ENCODE data around the gene GDF2. TPM values are rescaled to one million over a fixed set of nuclear protein-coding genes. Genes with fewer than 3 reads are reported as not detected.

GDF2 gene
- total RNA-seq, 1 donor from 2014 or later = not detected

DNA sequence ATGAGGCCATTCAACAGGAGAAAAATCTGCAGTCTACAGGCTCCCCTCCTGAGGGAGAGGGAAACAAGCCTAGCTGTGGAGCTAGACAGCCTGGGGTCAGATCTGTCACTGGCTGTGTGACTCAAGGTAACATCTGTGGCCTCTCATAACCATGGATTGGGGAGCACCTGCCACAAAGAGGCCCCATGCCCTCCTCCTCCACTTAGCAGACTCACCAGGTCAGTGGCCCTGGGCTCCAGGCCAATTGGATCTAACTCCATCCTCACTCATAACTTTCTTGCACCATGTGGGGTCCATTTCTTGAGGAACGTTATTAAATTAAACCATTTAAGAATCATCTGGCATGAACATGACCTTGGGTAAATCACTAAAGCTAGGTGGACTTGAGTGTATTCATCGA lies 20.4 kb upstream of the GDF2 start:
- Mint-ChIP-seq H3K4me1 (ENCODE audit: unreplicated experiment) (peaks cover 36% of the 10 kb centered on the region), H3K27ac (no peak overlapping the region), H3K4me3 (peak overlapping the region; percentile 91), H3K27me3 (peaks cover 79% of the 10 kb centered on the region), H3K36me3 (peaks cover 4% of the 10 kb centered on the region), H3K9me3 (no peaks in the 10 kb centered on the region)
- no peak for TF ChIP-seq CTCF (conservative IDR thresholded peaks at IDR 0.05)
- no peak for DNase-seq (ENCODE audit: extremely low spot score, unreplicated experiment)

DNA sequence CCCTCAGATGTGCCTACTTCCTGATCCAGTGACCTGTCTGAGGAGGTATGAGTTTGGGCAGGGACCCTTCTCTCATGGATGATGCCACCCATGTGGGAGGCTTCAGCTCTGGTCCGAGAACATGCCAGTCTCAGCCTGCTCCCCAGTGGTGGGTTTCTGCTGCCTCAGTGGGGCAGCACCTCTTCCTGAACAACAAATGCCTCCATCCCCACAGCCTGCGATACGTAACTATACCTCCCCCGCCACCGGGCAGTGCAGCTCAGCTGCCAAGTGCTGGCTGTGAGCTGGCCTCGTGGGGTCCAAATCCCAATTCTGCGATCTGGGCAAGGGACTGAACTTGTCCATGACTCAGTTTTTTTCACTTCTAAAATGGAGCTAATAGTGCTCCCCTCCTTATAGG lies 19.1 kb upstream of the GDF2 start:
- no peaks in the 10 kb centered on the region for H3K9me3 Mint-ChIP-seq
- DNase-seq (ENCODE audit: extremely low spot score, unreplicated experiment) = no peak
- TF ChIP-seq CTCF (conservative IDR thresholded peaks at IDR 0.05) = no peak
- H3K27me3 Mint-ChIP-seq = peaks cover 72% of the 10 kb centered on the region
- H3K4me1 Mint-ChIP-seq (ENCODE audit: unreplicated experiment) = peaks cover 30% of the 10 kb centered on the region
- no peak overlapping the region for H3K27ac Mint-ChIP-seq
- H3K36me3 Mint-ChIP-seq = peaks cover 4% of the 10 kb centered on the region
- peak overlapping the region; percentile 79 for H3K4me3 Mint-ChIP-seq

- Mint-ChIP-seq H3K27me3 (peaks cover 71% of the 10 kb centered on the region), H3K9me3 (no peaks in the 10 kb centered on the region), H3K4me1 (ENCODE audit: unreplicated experiment) (peaks cover 34% of the 10 kb centered on the region), H3K27ac (no peak overlapping the region), H3K36me3 (peaks cover 4% of the 10 kb centered on the region), H3K4me3 (peak overlapping the region; percentile 79)
- TF ChIP-seq CTCF (conservative IDR thresholded peaks at IDR 0.05) = no peak
- DNase-seq (ENCODE audit: extremely low spot score, unreplicated experiment) = no peak
Observed at GRCh38 chr10:47303866-47304265, 18.4 kb upstream of the GDF2 start.

DNA sequence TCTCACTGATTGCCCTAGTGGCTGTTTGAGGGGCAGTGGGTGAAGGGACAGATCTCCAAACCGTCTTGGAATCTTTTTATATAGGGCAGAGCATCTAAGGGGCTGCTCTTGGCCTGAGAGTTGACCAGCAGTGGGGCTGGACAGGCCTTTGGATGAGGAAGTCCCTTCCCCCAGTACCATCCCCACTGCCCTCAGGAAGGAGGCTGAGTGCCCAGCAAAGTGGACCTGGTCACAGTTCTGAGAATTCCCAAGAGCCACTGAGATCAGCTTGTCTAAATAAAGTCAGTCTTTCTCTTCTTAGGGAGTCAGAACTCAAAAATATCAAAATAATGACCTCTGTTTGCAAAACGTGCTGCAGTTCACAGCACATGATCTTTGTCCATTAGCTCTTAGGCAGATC lies 16.7 kb upstream of the GDF2 start:
- no peaks in the 10 kb centered on the region for H3K9me3 Mint-ChIP-seq
- peaks cover 8% of the 10 kb centered on the region for H3K36me3 Mint-ChIP-seq
- no peak overlapping the region for H3K27ac Mint-ChIP-seq
- H3K4me1 Mint-ChIP-seq (ENCODE audit: unreplicated experiment) = peaks cover 37% of the 10 kb centered on the region
- H3K4me3 Mint-ChIP-seq = no peak overlapping the region
- no peak for DNase-seq (ENCODE audit: extremely low spot score, unreplicated experiment)
- H3K27me3 Mint-ChIP-seq = peaks cover 67% of the 10 kb centered on the region
- TF ChIP-seq CTCF (conservative IDR thresholded peaks at IDR 0.05) = no peak

GRCh38 chr10:47306387-47307210 lies 15.7 kb upstream of the GDF2 start:
- no peak for DNase-seq (ENCODE audit: extremely low spot score, unreplicated experiment)
- Mint-ChIP-seq H3K36me3 (peaks cover 8% of the 10 kb centered on the region), H3K27me3 (peaks cover 60% of the 10 kb centered on the region), H3K9me3 (no peaks in the 10 kb centered on the region), H3K4me1 (ENCODE audit: unreplicated experiment) (peaks cover 34% of the 10 kb centered on the region), H3K27ac (no peak overlapping the region), H3K4me3 (no peak overlapping the region)
- TF ChIP-seq CTCF (conservative IDR thresholded peaks at IDR 0.05) = no peak

Measured in type B pancreatic cell (in vitro differentiated cells).